GM11168 (cell line): ENCODE data around the gene DOCK4.

Experiments
- in situ Hi-C: fragments of 300-500 bp; cut with MboI; formaldehyde crosslinking; loops from one replicate; pipeline ENCODE4 v1.12.0; 2022; ENCODE audit warnings: low sequenced_read_pairs; ENCODE audit not compliant: unreplicated experiment

The DOCK4 gene

DNA sequence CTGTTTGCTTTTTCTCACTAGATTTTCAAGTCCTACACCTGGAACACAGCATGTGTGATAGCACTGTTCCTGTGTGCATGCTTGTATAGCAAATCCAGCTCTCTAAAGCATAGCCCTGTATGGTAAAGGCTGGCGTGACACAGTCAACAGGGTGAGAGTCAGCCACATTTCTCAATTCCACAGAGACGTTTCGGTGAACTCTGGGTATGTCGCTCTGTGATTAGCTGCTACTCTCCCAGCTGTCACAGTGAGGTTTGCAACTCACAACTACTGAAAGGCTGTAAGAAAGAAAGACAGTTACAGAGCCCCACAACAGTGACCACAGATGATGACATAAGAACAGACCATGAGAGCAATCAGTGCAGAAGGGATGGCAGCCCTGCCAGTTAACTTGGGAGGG, 473.3 kb downstream of the DOCK4 start:
- in situ Hi-C loops, result loop anchor here (25.0 kb wide), 2 partner anchors 246 to 396 kb away; no protein-coding TSS in a partner anchor

DNA sequence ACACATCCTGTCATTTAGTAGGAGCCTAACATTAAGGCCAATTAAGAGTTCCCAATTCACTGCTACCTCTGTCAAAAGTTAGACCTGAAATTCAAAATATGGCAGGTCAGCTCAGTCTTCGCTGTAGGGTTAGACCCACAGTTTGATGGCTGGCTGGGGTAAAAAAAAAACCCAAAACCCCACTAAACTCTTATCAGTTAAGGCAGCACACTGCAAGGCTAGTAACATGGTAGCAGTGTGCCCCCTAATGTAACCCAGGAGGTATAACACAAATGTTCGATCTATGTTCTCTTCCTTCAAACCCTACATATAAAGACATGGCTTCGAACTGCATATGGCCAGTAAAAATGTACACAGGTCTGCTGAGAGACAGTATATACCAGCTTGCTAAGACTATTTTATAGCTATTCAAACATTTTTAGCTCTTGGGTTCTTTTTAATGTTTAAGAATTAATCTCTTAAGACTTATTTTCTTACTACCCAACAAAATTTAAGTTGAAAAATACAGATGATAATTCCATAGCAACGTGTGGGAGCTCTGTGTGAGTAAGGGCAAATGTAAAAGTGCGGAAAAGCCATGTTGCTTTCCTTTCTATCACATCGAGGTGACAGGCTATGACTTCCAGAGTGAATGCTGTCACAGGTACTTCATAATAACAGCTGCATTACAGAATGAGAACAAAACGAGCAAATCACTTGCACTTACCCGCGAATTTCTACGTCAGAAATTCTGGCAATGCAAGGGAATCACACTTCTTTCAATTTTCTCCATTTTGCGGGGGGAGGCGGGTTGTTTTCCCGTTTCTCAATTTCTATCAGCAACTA, 475.5 kb downstream of the DOCK4 start:
- in situ Hi-C loops, result loop anchor here (25.0 kb wide), 2 partner anchors 243 to 393 kb away; no protein-coding TSS in a partner anchor

GRCh38 chr7:111730057-111730456, 476.1 kb downstream of the DOCK4 start:
- in situ Hi-C loops, result loop anchor here (25.0 kb wide), 2 partner anchors 243 to 393 kb away; no protein-coding TSS in a partner anchor

GRCh38 chr7:111729483-111729882, 476.7 kb downstream of the DOCK4 start:
- in situ Hi-C loops, result loop anchor here (10.0 to 25.0 kb wide), 3 partner anchors 242 to 635 kb away; partner anchors contain the start of gene LRRN3

- in situ Hi-C loops, result loop anchor here (10.0 to 25.0 kb wide), 3 partner anchors 241 to 634 kb away; partner anchors contain the start of gene LRRN3
These were observed 477.6 kb downstream of the DOCK4 start for GRCh38 chr7:111728635-111728995.

- in situ Hi-C loops, result loop anchor here (10.0 to 25.0 kb wide), 3 partner anchors 241 to 633 kb away; partner anchors contain the start of gene LRRN3
These were observed 478.1 kb downstream of the DOCK4 start for GRCh38 chr7:111727905-111728634.

- in situ Hi-C loops, result no loop called here
These were observed 487.3 kb downstream of the DOCK4 start for GRCh38 chr7:111718886-111719285.

- in situ Hi-C loops, result no loop called here
These were observed 494.7 kb downstream of the DOCK4 start for GRCh38 chr7:111711426-111712065.

DNA sequence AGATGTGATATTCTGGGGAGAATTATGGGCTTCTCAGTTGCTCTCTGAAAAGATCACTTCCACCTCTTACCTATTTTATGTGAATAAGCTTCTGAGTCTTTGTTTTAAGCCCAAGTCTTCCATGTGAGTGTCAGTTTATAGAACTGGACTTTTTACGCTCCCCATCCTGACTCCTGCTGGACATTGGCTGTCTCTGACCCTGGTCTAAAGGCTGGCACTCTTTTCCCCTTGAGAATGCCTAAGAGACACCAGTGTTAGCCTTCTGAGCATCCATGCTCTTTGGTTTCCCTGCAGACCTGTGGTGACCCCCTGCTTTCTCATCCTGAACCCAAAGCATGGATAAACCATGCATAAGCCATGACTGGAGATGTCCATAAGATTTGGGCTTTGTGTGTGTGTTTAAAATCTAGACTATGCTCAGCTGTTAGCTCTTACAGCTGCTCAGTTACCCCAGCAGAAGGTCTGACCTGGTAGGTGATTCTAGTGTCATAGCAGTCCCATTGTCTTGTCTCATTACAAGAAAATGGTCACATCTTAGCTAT, 495.3 kb downstream of the DOCK4 start:
- in situ Hi-C loops, result no loop called here

- in situ Hi-C loops, result no loop called here
These were observed 498.1 kb downstream of the DOCK4 start for GRCh38 chr7:111708072-111708471.

DNA sequence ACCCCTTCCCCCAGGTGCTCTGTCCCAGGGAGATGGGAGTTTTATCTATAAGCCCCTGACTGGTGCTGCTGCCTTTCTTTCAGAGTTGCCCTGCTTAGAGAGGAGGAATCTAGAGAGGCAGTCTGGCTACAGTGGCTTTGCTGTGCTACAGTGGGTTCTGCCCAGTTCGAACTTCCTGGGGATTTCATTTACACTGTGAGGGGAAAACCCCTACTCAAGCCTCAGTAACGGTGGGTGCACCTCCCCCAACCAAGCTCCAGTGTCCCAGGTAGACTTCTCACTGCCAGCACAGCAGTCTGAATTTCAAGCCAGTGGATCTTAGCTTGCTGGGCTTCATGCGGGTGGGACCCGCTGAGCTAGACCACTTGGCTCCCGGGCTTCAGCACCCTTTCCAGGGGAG, 500.4 kb downstream of the DOCK4 start:
- in situ Hi-C loops, result no loop called here

DNA sequence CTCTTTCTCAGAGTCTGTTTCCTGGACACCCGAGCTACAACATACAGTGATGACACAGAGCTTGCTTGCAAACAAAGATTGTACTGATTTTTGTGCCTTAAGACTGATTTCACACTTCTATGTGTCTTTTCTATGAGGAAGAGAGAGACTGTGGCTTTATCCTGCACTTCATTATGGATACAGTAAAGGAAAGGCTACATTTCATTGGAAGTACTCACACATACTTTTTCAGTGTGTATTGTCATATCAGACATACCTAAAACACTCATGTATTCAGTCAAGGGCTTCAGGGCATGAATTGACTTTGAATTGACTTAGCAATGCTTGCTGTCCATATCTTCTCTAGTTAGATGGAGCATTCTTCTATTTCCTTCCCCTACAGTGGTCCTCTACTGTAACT, 508.4 kb downstream of the DOCK4 start:
- in situ Hi-C loops, result no loop called here

- in situ Hi-C loops, result no loop called here
These were observed 511.8 kb downstream of the DOCK4 start for GRCh38 chr7:111694376-111694775.

DNA sequence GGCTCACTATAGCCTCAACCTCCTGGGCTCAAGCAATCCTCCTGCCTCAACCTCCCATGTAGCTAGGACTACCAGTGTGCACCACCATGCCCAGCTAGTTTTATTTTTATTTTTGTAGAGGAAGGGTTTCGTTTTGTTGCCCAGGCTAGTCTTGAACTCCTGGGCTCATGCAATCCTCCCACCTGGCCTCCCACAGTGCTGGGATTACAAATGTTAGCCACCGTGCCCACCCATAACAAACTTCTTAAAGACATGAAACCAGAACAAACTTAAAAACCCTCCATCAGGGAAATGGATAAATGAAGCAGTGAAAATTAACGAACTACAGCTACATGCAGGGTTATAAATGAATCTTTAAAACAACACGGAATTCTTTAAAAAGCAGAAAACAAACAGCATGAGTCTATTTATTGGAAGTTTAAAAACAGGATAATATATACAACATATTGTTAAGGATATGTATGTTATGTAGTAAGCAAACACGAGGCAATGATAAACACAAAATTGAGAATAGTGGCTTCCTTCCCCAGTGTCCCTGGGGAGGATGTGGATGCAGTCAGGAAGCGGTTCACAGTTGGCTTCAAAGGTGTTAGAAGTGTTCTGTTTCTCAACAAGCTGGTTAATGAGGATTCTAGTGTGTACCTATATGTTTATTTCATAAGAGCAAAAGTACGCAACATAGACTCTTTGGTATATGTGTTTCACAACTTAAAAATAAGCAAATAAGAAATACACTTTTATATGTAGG, 515.7 kb downstream of the DOCK4 start:
- in situ Hi-C loops, result no loop called here

- in situ Hi-C loops, result no loop called here
These were observed 520.9 kb downstream of the DOCK4 start for GRCh38 chr7:111685349-111685748.

- in situ Hi-C loops, result no loop called here
These were observed 523.4 kb downstream of the DOCK4 start for GRCh38 chr7:111682588-111683340.

DNA sequence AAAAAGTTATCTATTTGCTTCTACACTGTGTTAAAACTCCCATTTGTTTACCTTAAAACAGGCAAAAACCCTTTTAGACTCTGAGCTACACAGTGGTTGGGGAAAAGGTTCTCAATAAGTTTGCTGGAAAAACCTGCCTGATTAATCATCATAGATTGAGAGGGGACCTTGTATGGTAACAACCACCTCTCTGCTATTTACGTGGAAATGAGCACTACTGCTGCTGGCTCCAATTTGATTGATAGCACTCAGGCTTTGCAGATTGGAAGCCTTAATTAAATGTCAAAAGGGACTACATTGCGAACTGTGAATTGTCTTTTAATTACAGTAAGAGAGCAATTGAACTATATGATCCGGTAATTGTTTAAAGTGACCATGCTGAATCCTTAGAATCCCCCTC, 525.0 kb downstream of the DOCK4 start:
- in situ Hi-C loops, result no loop called here

DNA sequence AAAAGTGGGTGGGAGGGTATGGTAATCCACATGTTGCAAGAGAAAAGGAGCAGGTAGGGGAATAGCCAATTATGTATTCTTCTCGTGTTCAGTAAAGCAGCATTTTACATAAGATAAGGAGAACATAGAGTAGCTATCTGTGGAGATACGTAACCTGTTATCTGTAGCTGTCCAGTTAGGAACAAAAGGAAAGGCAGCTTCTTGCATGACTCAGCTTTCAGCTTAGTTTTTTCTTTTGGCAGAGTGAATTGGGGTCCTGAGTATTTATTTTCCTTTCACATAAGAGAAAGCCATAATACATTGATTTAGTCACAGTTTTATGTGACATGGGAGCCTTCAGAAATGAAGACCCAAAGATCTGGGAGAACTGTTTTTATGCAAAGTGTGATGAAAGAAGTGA, 527.2 kb downstream of the DOCK4 start:
- in situ Hi-C loops, result no loop called here

DNA sequence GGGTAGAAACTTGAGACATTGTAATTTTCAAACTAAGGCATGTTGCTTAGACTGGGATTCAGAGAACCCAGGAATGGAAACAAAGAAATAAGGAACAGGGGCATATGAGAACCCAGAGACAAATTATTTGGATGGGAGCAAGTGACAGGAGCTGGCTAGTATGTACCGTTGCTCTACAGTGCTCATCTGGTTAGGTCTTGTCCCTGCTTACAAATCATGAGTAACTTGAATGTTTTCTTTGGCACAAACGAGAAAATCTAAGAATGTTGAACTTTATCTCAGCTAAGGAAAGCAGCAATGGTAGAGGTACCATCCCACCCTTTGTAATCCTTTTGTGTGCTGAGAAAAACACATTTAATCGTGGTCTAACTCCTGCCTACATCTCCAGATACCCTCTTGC, 527.9 kb downstream of the DOCK4 start:
- in situ Hi-C loops, result no loop called here
